ENCODE results near the gene ZNF566.

The ZNF566 gene

DNA sequence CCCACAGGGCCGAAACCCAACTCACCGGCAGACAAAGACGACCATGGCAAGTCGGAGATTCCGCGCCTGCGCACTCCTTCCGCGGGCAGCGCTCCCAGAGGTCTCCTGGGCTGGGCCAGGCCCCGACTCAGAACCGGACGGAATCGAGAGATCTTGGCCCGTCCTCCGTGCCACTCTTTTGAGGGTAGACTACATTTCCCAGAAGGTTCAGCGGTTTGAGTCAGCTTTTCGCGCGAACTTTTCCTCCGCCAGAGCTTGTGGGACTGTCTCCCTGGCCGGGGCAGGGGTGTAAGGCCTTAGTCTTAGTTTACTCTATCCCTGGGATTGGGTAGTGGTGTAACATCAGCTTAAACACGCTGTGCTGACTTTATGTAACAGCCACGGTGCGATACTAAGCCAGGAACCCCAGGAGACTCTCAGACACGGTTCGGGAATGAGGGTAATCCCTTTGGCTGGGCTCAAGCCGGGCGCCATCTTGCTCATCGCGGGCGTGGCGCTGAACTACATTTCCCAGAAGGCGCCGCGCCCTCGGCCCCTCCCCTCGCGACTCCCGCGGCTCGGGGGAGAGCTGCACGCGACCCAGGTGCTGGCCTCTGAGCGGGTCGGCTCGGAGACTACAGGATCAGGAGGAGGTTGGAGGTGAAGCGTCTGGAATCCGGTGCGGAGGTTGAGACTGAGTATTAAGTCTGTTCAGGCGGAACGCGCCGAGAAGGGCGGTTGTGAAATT lies 39.0 kb upstream of the ZNF566 start, which contains the start of gene ZNF260 (continued):
- TF ChIP-seq ZNF112 (tag by site-specific recombination; IDR thresholded peaks at IDR 0.05) (no peak), ZNF184 (tag by site-specific recombination; IDR thresholded peaks at IDR 0.05) (peak; percentile 86), ZNF211 (tag by site-specific recombination; IDR thresholded peaks at IDR 0.05; ENCODE audit: low read depth) (no peak), ZSCAN30 (tag by site-specific recombination; IDR thresholded peaks at IDR 0.05) (peak; percentile 82), ZNF148 (tag by site-specific recombination; IDR thresholded peaks at IDR 0.05; ENCODE audit: borderline replicate concordance) (no peak), ZNF221 (tag by site-specific recombination; IDR thresholded peaks at IDR 0.05; ENCODE audit: borderline replicate concordance) (peak; percentile 28; the same call in 1 of the 2 replicates), ZNF560 (tag by site-specific recombination; IDR thresholded peaks at IDR 0.05; ENCODE audit: borderline replicate concordance) (no peak), ZNF830 (tag by site-specific recombination; IDR thresholded peaks at IDR 0.05; ENCODE audit: low read depth) (no peak), ZBTB8A (tag by site-specific recombination; IDR thresholded peaks at IDR 0.05) (peak; percentile 78), ZNF324 (tag by site-specific recombination; IDR thresholded peaks at IDR 0.05) (peak; percentile 95), GLIS2 (tag by site-specific recombination; IDR thresholded peaks at IDR 0.05) (peak; percentile 84), ZNF354C (tag by site-specific recombination; IDR thresholded peaks at IDR 0.05; ENCODE audit: borderline replicate concordance, low read depth) (no peak), ZNF398 (tag by site-specific recombination; IDR thresholded peaks at IDR 0.05) (peak; percentile 17; the same call in 1 of the 2 replicates), SP7 (tag by site-specific recombination; IDR thresholded peaks at IDR 0.05) (peak; percentile 86), ZNF16 (tag by site-specific recombination; IDR thresholded peaks at IDR 0.05; ENCODE audit: low read depth) (no peak), REPIN1 (tag by site-specific recombination; IDR thresholded peaks at IDR 0.05; ENCODE audit: low read depth) (no peak; the same call in 1 of the 2 replicates), CTCF (tag by site-specific recombination; IDR thresholded peaks at IDR 0.05) (peak; percentile 45; the same call in 1 of the 2 replicates), OSR2 (tag by site-specific recombination; IDR thresholded peaks at IDR 0.05) (0 out of 2 replicates have a peak, but pooled peaks have one; percentile 8), ZNF707 (tag by site-specific recombination; IDR thresholded peaks at IDR 0.05) (no peak), ZNF654 (tag by site-specific recombination; IDR thresholded peaks at IDR 0.05; ENCODE audit: low read depth) (peak; percentile 13), ZNF664 (tag by site-specific recombination; IDR thresholded peaks at IDR 0.05) (no peak)
- TF ChIP-seq, protein P1, sequence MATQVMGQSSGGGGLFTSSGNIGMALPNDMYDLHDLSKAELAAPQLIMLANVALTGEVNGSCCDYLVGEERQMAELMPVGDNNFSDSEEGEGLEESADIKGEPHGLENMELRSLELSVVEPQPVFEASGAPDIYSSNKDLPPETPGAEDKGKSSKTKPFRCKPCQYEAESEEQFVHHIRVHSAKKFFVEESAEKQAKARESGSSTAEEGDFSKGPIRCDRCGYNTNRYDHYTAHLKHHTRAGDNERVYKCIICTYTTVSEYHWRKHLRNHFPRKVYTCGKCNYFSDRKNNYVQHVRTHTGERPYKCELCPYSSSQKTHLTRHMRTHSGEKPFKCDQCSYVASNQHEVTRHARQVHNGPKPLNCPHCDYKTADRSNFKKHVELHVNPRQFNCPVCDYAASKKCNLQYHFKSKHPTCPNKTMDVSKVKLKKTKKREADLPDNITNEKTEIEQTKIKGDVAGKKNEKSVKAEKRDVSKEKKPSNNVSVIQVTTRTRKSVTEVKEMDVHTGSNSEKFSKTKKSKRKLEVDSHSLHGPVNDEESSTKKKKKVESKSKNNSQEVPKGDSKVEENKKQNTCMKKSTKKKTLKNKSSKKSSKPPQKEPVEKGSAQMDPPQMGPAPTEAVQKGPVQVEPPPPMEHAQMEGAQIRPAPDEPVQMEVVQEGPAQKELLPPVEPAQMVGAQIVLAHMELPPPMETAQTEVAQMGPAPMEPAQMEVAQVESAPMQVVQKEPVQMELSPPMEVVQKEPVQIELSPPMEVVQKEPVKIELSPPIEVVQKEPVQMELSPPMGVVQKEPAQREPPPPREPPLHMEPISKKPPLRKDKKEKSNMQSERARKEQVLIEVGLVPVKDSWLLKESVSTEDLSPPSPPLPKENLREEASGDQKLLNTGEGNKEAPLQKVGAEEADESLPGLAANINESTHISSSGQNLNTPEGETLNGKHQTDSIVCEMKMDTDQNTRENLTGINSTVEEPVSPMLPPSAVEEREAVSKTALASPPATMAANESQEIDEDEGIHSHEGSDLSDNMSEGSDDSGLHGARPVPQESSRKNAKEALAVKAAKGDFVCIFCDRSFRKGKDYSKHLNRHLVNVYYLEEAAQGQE (tag by site-specific recombination; IDR thresholded peaks at IDR 0.05): peak; percentile 49
- TF ChIP-seq, protein P2, sequence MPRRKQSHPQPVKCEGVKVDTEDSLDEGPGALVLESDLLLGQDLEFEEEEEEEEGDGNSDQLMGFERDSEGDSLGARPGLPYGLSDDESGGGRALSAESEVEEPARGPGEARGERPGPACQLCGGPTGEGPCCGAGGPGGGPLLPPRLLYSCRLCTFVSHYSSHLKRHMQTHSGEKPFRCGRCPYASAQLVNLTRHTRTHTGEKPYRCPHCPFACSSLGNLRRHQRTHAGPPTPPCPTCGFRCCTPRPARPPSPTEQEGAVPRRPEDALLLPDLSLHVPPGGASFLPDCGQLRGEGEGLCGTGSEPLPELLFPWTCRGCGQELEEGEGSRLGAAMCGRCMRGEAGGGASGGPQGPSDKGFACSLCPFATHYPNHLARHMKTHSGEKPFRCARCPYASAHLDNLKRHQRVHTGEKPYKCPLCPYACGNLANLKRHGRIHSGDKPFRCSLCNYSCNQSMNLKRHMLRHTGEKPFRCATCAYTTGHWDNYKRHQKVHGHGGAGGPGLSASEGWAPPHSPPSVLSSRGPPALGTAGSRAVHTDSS (tag by site-specific recombination; IDR thresholded peaks at IDR 0.05): no peak
- TF ChIP-seq, protein P3, sequence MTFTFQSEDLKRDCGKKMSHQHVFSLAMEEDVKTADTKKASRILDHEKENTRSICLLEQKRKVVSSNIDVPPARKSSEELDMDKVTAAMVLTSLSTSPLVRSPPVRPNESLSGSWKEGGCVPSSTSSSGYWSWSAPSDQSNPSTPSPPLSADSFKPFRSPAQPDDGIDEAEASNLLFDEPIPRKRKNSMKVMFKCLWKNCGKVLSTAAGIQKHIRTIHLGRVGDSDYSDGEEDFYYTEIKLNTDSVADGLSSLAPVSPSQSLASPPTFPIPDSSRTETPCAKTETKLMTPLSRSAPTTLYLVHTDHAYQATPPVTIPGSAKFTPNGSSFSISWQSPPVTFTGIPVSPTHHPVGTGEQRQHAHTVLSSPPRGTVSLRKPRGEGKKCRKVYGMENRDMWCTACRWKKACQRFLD (tag by site-specific recombination; IDR thresholded peaks at IDR 0.05): no peak
- TF ChIP-seq, protein P4, sequence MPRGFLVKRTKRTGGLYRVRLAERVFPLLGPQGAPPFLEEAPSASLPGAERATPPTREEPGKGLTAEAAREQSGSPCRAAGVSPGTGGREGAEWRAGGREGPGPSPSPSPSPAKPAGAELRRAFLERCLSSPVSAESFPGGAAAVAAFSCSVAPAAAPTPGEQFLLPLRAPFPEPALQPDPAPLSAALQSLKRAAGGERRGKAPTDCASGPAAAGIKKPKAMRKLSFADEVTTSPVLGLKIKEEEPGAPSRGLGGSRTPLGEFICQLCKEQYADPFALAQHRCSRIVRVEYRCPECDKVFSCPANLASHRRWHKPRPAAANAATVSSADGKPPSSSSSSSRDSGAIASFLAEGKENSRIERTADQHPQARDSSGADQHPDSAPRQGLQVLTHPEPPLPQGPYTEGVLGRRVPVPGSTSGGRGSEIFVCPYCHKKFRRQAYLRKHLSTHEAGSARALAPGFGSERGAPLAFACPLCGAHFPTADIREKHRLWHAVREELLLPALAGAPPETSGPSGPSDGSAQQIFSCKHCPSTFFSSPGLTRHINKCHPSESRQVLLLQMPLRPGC (tag by site-specific recombination; IDR thresholded peaks at IDR 0.05): peak; percentile 24; the same call in 1 of the 2 replicates
